Measurements from ENCODE around the gene ST3GAL4. TPM values are rescaled to one million over a fixed set of nuclear protein-coding genes. Genes with fewer than 3 reads are reported as not detected.

ST3GAL4 gene
- total RNA-seq, 6 experiments from 2014 or later: 7.0 to 25.6 (median 17.5) TPM

GRCh38 chr11:126398721-126399120 lies 43.2 kb downstream of the ST3GAL4 start:
- no peak overlapping the region for H3K27ac ChIP-seq
- no peaks in the 10 kb centered on the region for H3K36me3 ChIP-seq
- DNase-seq (no peak), ATAC-seq (no peak)
- no peaks in the 10 kb centered on the region for H3K27me3 ChIP-seq
- no peak for TF ChIP-seq POLR2A (IDR thresholded peaks at IDR 0.05)
- H3K9me3 ChIP-seq: no peaks in the 10 kb centered on the region
- WGBS (ENCODE audit: insufficient coverage, low coverage, low lambda C conversion rate, missing lambda C conversion rate): 100% methylated on average over 1 of the region's 1 CpG
- no peaks in the 10 kb centered on the region for H3K4me1 ChIP-seq
- intact Hi-C loops (cut with DNase I): loop anchor here in 1 of 2 donors (10.0 kb wide), 1 partner anchor 64 kb away; no protein-coding TSS in a partner anchor
- H3K4me3 ChIP-seq: no peak overlapping the region

DNA sequence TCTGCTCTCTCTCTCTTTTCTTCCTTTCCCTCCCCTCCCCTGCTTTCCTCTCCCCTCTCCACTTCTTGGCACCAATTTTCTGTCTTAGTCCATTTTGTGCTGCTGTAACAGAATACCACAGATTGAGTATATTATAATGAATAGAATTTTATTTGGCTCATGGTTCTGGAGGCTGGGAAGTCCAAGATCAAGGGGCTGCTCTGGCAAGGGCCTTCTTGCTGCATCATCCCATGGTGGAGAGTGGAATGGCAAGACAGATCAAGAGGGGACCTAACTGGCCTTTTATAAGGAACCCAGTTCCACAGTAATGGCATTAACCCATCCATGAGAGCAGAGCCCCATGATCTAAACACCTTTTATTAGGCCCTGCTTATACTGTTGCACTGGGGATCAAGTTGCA lies 44.5 kb downstream of the ST3GAL4 start:
- Histone ChIP-seq H3K4me1 (no peaks in the 10 kb centered on the region), H3K27me3 (no peaks in the 10 kb centered on the region), H3K9me3 (no peaks in the 10 kb centered on the region), H3K4me3 (no peak overlapping the region), H3K36me3 (no peaks in the 10 kb centered on the region), H3K27ac (no peak overlapping the region)
- ATAC-seq (no peak), DNase-seq (no peak)
- TF ChIP-seq POLR2A (IDR thresholded peaks at IDR 0.05): no peak
- TF ChIP-seq, protein P1, sequence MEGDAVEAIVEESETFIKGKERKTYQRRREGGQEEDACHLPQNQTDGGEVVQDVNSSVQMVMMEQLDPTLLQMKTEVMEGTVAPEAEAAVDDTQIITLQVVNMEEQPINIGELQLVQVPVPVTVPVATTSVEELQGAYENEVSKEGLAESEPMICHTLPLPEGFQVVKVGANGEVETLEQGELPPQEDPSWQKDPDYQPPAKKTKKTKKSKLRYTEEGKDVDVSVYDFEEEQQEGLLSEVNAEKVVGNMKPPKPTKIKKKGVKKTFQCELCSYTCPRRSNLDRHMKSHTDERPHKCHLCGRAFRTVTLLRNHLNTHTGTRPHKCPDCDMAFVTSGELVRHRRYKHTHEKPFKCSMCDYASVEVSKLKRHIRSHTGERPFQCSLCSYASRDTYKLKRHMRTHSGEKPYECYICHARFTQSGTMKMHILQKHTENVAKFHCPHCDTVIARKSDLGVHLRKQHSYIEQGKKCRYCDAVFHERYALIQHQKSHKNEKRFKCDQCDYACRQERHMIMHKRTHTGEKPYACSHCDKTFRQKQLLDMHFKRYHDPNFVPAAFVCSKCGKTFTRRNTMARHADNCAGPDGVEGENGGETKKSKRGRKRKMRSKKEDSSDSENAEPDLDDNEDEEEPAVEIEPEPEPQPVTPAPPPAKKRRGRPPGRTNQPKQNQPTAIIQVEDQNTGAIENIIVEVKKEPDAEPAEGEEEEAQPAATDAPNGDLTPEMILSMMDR (IDR thresholded peaks at IDR 0.05): no peak
- intact Hi-C loops (cut with DNase I): no loop called here

DNA sequence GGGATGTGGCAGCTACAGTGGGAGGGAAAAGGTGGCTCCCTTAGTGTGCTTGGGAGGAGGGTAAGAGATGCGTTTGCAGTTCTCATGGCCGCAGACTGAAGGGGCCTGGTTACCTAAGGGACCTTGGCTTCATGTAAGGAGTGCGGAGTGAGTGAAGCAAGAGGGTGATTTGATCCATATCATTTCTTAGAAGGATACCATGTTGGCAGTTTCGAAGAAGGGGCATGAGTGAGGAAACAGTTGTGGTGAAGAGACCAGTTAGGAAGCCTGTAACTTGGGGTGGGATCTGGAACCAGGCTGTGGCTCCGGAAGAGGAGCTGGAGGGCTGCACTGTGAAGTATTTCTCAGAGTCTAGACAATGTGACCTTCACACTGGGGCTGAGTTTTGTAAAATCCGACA lies 45.0 kb downstream of the ST3GAL4 start:
- no peaks in the 10 kb centered on the region for H3K27me3 ChIP-seq
- intact Hi-C loops (cut with DNase I): no loop called here
- TF ChIP-seq, protein P1 (IDR thresholded peaks at IDR 0.05): no peak
- no peak for TF ChIP-seq POLR2A (IDR thresholded peaks at IDR 0.05)
- DNase-seq (no peak), ATAC-seq (no peak)
- no peak overlapping the region for H3K27ac ChIP-seq
- no peaks in the 10 kb centered on the region for H3K9me3 ChIP-seq
- H3K4me3 ChIP-seq: no peak overlapping the region
- H3K4me1 ChIP-seq: no peaks in the 10 kb centered on the region
- no peaks in the 10 kb centered on the region for H3K36me3 ChIP-seq
- WGBS (ENCODE audit: insufficient coverage, low coverage, low lambda C conversion rate, missing lambda C conversion rate): 88% methylated on average over 6 of the region's 6 CpGs

- 85% methylated on average over 9 of the region's 15 CpGs for WGBS (ENCODE audit: insufficient coverage, low coverage, low lambda C conversion rate, missing lambda C conversion rate)
- Histone ChIP-seq H3K9me3 (no peaks in the 10 kb centered on the region), H3K27ac (no peak overlapping the region), H3K4me3 (no peak overlapping the region), H3K36me3 (peaks cover 0 to 9% (median 0%) of the 10 kb centered on the region in 4 donors), H3K4me1 (no peaks in the 10 kb centered on the region), H3K27me3 (no peaks in the 10 kb centered on the region)
- TF ChIP-seq, protein P1 (IDR thresholded peaks at IDR 0.05): no peak
- no peak for TF ChIP-seq POLR2A (IDR thresholded peaks at IDR 0.05)
- ATAC-seq (no peak), DNase-seq (no peak)
- intact Hi-C loops (cut with DNase I): no loop called here
These were observed 47.6 kb downstream of the ST3GAL4 start for GRCh38 chr11:126403022-126403581.

DNA sequence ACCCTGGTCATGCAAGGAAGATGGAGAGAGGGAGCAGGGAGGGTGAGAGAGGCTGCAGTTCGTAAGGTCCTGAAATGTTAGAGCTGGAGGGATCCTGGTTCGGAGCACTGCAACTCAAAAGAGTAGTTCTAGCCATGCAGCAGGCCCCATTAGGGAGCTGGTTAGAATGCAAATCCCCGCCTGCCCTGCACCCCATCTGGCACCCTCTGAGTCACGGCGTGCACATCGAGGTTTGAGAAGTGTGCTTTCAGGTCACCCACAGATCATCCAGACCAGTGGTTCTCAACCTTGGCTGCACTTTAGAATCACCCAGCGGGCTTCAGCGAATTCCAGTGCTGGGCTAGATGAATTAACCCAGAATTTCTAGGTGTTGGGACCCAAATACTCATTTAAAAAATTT lies 48.2 kb downstream of the ST3GAL4 start:
- no peak for DNase-seq
- no peak for ATAC-seq

More for the DNA sequence above, 48.2 kb downstream of the ST3GAL4 start:
- no peak overlapping the region for H3K4me3 ChIP-seq
- H3K36me3 ChIP-seq: peaks cover 0 to 14% (median 0%) of the 10 kb centered on the region in 4 donors
- H3K27ac ChIP-seq: no peak overlapping the region
- H3K4me1 ChIP-seq: no peaks in the 10 kb centered on the region
- H3K27me3 ChIP-seq: no peaks in the 10 kb centered on the region
- 95% methylated on average over 3 of the region's 8 CpGs for WGBS (ENCODE audit: insufficient coverage, low coverage, low lambda C conversion rate, missing lambda C conversion rate)
- no peak for TF ChIP-seq POLR2A (IDR thresholded peaks at IDR 0.05)
- TF ChIP-seq, protein P1 (IDR thresholded peaks at IDR 0.05): no peak
- H3K9me3 ChIP-seq: no peaks in the 10 kb centered on the region
- intact Hi-C loops (cut with DNase I): no loop called here

All from right lobe of liver (tissue), 6 donors.